ENCODE results near the gene MIEF1.

The MIEF1 gene

DNA sequence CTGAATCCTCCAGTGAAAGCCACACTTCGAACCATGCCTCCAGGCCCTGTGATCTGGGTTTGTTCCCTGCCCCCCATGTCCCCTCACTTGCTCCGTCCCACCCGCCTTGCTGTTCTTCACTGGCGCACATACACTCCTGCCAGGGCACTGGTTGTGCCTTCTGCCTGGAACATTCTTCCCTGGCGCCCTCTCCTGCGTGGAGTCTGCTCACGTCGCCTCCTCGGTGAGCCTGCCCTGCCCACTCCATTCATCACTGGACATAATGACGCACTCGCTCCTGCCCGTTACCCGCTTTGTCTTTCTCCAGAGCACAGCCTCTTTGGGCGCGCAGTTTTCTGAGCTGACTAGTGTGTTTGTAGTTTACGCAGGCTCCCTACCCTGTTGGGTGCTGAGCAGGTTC, 21.0 kb upstream of the MIEF1 start:
- no peak for DNase-seq (ENCODE audit: low read depth)
- TF ChIP-seq, protein P1, sequence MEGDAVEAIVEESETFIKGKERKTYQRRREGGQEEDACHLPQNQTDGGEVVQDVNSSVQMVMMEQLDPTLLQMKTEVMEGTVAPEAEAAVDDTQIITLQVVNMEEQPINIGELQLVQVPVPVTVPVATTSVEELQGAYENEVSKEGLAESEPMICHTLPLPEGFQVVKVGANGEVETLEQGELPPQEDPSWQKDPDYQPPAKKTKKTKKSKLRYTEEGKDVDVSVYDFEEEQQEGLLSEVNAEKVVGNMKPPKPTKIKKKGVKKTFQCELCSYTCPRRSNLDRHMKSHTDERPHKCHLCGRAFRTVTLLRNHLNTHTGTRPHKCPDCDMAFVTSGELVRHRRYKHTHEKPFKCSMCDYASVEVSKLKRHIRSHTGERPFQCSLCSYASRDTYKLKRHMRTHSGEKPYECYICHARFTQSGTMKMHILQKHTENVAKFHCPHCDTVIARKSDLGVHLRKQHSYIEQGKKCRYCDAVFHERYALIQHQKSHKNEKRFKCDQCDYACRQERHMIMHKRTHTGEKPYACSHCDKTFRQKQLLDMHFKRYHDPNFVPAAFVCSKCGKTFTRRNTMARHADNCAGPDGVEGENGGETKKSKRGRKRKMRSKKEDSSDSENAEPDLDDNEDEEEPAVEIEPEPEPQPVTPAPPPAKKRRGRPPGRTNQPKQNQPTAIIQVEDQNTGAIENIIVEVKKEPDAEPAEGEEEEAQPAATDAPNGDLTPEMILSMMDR (IDR thresholded peaks at IDR 0.05; ENCODE audit: low read depth, low read length, missing control alignments) = no peak
- in situ Hi-C loops (cut with HindIII; ENCODE audit: low sequenced_read_pairs) = loop anchor here (5.0 kb wide), 1 partner anchor 59 kb away; no protein-coding TSS in a partner anchor
- no peak overlapping the region for H3K4me3 ChIP-seq (ENCODE audit: low read depth, low read length)

DNA sequence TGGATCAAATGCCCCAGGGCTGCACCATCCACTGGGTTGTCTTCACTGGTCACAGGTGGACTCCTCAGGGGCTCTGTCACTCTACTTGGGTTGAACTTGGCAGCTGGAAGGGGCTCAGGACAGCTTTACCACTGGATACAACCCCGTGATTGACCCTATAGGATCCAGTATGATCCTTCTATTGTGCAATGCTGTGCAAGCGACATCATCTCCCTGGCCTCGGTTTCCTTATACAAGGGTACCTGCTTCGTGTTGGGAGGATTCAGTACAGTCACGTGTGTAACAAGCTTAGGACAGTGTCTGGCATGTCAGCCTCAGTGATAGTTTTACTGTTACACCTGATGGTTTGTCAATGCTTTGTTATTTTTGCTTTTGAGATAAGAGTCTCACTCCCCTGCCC, 20.5 kb upstream of the MIEF1 start:
- no peak for DNase-seq (ENCODE audit: low read depth)
- TF ChIP-seq, protein P1 (IDR thresholded peaks at IDR 0.05; ENCODE audit: low read depth, low read length, missing control alignments) = no peak
- in situ Hi-C loops (cut with HindIII; ENCODE audit: low sequenced_read_pairs) = loop anchor here (5.0 kb wide), 1 partner anchor 59 kb away; no protein-coding TSS in a partner anchor
- no peak overlapping the region for H3K4me3 ChIP-seq (ENCODE audit: low read depth, low read length)

DNA sequence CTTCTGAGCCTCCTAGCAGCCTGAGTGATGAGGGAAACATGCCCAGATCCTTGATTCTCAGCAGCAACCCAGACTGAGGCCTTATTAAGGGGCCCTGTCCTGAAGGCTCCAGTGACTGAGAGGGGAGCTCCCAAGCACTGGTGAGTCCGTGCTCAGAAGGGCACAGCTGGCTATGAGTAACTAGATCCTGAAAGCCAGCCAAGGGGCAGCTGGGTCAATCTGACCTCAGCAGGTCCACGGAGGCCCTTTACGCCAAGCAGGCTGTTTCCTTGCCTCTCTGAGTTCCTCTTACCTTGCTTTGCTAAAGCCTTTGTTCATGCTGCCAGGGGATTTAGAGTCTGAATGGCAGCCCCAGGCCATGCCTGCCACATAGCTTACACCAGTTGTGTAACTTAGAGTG, 19.3 kb upstream of the MIEF1 start:
- no peak overlapping the region for H3K4me3 ChIP-seq (ENCODE audit: low read depth, low read length)
- TF ChIP-seq, protein P1 (IDR thresholded peaks at IDR 0.05; ENCODE audit: low read depth, low read length, missing control alignments) = no peak
- no peak for DNase-seq (ENCODE audit: low read depth)
- in situ Hi-C loops (cut with HindIII; ENCODE audit: low sequenced_read_pairs) = loop anchor here (5.0 kb wide), 1 partner anchor 60 kb away; no protein-coding TSS in a partner anchor

DNA sequence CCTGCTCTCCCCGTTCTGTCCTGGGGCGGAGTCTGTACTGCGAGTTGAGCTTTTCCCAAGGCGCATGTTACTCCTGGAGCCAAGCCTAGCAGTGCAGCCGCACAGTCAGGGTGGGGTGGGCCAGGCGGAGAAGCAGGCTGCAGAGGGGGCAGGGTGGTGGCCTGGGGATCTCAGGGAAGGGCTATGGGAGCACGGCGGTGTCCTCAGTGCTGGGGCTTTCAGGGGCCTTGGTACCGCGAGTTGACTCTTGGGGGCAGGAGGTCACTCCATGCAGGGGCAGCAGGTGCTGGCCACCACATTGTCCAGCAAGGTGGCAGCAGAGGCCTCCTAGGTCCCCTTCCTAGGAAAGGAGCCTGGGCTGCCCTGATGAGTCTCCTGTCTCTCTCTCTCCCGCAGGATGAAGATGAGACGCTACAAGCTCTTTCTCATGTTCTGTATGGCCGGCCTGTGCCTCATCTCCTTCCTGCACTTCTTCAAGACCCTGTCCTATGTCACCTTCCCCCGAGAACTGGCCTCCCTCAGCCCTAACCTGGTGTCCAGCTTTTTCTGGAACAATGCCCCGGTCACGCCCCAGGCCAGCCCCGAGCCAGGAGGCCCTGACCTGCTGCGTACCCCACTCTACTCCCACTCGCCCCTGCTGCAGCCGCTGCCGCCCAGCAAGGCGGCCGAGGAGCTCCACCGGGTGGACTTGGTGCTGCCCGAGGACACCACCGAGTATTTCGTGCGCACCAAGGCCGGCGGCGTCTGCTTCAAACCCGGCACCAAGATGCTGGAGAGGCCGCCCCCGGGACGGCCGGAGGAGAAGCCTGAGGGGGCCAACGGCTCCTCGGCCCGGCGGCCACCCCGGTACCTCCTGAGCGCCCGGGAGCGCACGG, 14.9 kb upstream of the MIEF1 start:
- DNase-seq (ENCODE audit: low read depth) = no peak
- no peak overlapping the region for H3K4me3 ChIP-seq (ENCODE audit: low read depth, low read length)
- TF ChIP-seq, protein P1 (IDR thresholded peaks at IDR 0.05; ENCODE audit: low read depth, low read length, missing control alignments) = no peak
- in situ Hi-C loops (cut with HindIII; ENCODE audit: low sequenced_read_pairs) = no loop called here

DNA sequence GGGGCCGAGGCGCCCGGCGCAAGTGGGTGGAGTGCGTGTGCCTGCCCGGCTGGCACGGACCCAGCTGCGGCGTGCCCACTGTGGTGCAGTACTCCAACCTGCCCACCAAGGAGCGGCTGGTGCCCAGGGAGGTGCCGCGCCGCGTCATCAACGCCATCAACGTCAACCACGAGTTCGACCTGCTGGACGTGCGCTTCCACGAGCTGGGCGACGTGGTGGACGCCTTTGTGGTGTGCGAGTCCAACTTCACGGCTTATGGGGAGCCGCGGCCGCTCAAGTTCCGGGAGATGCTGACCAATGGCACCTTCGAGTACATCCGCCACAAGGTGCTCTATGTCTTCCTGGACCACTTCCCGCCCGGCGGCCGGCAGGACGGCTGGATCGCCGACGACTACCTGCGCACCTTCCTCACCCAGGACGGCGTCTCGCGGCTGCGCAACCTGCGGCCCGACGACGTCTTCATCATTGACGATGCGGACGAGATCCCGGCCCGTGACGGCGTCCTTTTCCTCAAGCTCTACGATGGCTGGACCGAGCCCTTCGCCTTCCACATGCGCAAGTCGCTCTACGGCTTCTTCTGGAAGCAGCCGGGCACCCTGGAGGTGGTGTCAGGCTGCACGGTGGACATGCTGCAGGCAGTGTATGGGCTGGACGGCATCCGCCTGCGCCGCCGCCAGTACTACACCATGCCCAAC, 14.1 kb upstream of the MIEF1 start:
- in situ Hi-C loops (cut with HindIII; ENCODE audit: low sequenced_read_pairs) = no loop called here
- TF ChIP-seq, protein P1 (IDR thresholded peaks at IDR 0.05; ENCODE audit: low read depth, low read length, missing control alignments) = no peak
- no peak for DNase-seq (ENCODE audit: low read depth)
- H3K4me3 ChIP-seq (ENCODE audit: low read depth, low read length) = no peak overlapping the region

DNA sequence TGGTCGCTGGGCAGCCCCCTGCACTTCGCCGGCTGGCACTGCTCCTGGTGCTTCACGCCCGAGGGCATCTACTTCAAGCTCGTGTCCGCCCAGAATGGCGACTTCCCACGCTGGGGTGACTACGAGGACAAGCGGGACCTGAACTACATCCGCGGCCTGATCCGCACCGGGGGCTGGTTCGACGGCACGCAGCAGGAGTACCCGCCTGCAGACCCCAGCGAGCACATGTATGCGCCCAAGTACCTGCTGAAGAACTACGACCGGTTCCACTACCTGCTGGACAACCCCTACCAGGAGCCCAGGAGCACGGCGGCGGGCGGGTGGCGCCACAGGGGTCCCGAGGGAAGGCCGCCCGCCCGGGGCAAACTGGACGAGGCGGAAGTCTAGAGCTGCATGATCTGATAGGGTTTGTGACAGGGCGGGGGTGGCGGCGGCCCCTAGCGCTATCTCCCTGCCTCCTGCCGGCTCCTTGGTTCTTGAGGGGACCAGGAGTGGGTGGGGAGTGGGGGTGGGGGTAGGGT, 13.5 kb upstream of the MIEF1 start:
- TF ChIP-seq, protein P1 (IDR thresholded peaks at IDR 0.05; ENCODE audit: low read depth, low read length, missing control alignments) = no peak
- DNase-seq (ENCODE audit: low read depth) = no peak
- H3K4me3 ChIP-seq (ENCODE audit: low read depth, low read length) = no peak overlapping the region
- in situ Hi-C loops (cut with HindIII; ENCODE audit: low sequenced_read_pairs) = no loop called here

Data from astrocyte of the cerebellum (primary cell).